Measurements from ENCODE around the gene GADD45B.

Gene GADD45B

DNA sequence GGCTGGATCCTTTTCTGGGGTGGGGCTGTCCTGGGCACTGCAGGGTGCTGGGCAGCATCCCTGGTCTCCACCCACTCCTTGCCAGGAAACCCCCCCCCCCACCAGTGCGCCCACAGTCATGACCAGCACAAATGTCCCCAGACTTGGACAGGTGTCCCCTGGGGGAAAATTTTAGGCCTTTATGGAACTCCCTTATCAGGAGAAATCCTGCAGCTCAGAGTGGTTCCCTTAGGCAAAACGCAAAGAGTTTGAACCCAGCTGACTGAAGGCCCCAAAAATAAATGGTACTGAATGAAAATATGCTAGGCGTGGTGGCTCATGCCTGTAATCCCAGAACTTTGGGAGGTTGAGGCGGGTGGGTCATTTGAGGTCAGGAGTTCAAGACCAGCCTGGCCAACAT is 51.8 kb downstream of the GADD45B start:
- TF ChIP-seq, protein P1, sequence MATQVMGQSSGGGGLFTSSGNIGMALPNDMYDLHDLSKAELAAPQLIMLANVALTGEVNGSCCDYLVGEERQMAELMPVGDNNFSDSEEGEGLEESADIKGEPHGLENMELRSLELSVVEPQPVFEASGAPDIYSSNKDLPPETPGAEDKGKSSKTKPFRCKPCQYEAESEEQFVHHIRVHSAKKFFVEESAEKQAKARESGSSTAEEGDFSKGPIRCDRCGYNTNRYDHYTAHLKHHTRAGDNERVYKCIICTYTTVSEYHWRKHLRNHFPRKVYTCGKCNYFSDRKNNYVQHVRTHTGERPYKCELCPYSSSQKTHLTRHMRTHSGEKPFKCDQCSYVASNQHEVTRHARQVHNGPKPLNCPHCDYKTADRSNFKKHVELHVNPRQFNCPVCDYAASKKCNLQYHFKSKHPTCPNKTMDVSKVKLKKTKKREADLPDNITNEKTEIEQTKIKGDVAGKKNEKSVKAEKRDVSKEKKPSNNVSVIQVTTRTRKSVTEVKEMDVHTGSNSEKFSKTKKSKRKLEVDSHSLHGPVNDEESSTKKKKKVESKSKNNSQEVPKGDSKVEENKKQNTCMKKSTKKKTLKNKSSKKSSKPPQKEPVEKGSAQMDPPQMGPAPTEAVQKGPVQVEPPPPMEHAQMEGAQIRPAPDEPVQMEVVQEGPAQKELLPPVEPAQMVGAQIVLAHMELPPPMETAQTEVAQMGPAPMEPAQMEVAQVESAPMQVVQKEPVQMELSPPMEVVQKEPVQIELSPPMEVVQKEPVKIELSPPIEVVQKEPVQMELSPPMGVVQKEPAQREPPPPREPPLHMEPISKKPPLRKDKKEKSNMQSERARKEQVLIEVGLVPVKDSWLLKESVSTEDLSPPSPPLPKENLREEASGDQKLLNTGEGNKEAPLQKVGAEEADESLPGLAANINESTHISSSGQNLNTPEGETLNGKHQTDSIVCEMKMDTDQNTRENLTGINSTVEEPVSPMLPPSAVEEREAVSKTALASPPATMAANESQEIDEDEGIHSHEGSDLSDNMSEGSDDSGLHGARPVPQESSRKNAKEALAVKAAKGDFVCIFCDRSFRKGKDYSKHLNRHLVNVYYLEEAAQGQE (IDR thresholded peaks at IDR 0.05; ENCODE audit: insufficient read depth in 1 of 2, low read depth in 2 of 2, low read length in 2 of 2), result no peak
- no peak for TF ChIP-seq POLR2AphosphoS5 (IDR thresholded peaks at IDR 0.05; ENCODE audit: low read depth, low read length)

Measured in PFSK-1 (cell line).